ENCODE measurements around the gene NXT1.

NXT1 gene

DNA sequence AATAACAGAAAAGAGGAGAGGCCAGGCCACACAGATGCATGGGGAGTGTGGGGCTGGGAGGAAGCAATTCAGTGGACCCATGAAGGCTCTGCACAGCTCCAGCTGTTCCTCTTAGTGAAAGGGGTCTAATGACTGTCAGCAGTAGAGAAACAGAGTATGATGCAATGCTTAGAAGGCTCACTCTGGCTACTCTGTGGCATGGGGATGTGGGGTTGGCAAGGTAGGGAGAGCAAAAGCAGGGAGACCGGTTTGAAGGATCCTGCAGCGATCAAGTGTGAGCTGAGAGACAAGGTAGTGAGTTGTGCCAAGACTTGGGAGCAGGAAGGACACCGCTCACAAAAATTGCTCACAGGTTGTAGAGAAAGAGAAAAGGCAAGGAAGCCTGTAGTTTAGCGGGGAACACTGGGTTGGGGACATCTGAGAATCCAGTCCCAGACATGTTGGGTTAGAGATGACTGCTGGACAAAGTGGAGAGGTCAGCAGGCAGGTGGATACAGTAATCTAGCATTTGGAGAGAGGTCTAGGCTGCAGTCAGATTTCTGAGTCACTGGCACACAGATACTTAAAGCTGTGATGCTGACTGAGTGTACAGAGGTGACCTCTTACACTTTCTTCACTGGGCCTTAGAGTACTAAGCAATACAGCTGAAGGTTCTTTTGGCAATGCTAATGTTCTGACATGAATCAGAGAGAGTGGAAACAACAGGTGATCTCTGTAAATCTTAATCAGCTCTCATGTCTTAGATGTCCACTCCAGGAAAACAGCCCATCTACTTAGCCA is 43.6 kb downstream of the NXT1 start:
- DNase-seq = no peak

DNA sequence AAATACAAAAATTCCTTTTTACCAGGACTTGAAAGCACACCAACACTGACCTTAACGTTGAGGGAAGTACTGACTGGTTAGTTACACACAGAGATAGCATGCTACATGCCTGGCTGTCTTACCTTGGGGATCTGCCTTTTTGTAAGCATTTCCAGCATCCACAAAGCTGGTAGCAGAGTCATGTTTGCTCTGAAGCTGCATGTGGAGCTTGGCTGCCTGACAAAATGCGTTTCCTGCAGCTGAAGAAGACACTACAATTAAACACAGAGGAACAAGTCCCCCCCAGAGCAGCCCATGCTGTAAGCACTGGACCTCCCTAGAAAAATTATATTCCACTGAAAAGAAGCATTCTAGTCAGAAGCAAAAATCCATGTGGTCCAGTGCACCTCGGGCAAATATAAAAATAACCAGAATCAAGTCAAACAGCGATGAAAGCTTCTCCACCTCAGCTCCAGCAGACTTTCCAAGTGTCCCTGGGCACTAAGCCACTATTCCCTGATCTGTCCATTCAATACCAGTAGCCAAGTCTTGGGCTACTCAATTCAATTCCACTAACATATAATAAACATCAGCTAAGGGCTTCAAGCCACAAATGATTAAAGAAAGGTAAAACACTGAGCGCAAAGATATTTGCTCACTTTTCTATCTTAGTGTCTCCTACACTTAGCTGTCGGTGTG is 46.5 kb downstream of the NXT1 start:
- no peak for DNase-seq

- no peak for DNase-seq
Observed at GRCh38 chr20:23397961-23398360, 47.4 kb downstream of the NXT1 start.

DNA sequence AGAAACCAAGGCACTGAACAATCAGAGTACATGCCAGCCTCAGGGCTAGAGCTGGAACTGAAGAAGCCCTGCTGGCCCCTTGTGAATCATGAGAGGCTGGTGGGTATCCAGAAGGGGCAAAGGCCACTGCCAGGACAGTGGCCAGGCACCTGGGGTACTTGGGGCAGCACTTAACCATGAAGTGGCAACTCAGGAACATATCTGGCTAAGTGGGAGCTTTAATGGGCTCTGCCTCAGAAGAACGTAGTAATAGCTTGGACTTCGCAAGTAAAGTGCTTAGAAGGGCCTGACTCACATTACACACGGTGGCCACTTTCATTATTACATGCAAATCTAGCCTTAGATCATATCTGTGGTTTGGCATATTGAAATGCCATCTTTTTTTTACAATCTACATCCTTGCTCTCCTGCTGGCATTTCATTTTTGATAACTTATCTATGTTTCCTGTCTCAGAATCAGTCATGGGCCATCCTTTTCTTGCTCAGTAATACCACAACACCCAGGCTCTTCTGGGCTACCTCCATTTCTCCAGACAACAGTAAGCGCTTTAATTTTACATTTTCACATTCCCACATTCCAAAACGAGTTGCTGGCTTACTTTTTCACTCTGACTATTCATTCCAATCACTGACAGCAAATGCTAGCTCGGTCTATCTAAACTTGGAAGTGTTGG is 49.1 kb downstream of the NXT1 start:
- DNase-seq = no peak

DNA sequence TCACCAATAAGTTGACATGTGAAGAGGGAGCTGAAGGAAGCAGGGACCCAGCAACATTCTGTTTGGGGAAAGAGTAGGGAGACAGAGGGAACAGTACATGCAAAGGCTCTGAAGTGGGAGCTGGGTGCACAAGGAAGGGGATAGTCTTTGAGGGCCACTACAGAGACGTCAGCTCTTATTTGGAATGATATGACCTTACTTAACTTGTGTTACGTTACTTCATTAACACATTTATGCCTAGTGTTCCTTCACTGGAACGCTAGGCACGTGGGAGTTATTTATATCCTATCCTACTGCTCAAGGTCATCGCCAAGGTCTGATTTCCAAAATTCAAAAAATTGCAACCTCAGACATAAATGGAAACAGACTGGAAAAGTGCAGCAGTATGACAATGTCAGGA is 50.5 kb downstream of the NXT1 start:
- DNase-seq = no peak

DNA sequence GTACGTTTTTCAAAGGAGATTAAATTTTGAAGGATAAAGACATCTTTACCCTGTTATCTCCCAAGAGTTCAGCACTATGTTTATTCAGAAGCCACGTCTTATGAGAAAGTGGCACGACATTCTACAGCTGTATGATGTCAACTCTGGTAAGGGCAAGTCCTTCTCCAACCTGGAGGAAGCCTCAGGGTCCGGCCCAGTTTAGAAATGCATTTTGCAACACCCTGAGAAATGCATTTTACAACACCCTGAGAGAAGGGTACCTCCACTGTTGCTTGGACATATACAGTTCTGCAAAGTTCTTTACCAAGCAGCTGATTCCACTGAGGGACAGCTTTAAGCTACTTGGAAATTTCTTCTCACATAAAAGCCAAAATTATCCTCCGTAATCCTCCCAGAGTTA is 53.2 kb downstream of the NXT1 start:
- no peak for DNase-seq

DNA sequence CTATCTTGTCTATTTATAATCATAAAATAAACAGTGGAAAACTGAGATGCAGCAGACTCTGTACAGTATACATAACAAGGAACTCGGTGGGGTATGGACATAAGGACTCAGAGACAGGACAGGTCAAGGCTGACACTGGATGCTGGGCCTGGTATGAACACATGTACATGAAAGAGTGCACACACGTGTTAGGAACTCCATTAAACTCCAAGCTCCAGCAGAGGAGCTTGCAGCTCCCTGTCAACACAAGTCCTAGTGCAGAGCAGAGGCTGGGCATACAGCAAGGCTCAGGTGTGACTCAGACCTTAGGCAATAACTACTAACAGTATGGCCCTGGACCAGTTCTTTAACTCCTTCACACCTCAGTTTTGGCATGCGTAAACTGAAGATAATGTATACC is 53.6 kb downstream of the NXT1 start:
- DNase-seq = no peak

All from stimulated activated CD4-positive, alpha-beta T cell treated with anti-CD3 and anti-CD28 coated beads, Interleukin-4, amount 100 ng/mL, for 1 hour (primary cell).